NCI-H460 (cell line): ENCODE data around the gene SPINT1. TPM values are rescaled to one million over a fixed set of nuclear protein-coding genes. Genes with fewer than 3 reads are reported as not detected.

Source experiments
- small RNA-seq, 2 experiments: library from RNA; depleted of rRNA; stranded (forward); fragments of <200 nt; gene quantifications; one replicate each; pipeline ENCODE3, GENCODE V24; 2014
- total RNA-seq: library from RNA; depleted of rRNA; stranded (reverse); fragments of >200 nt; shearing (Covaris generic); gene quantifications from 2 replicates; pipeline ENCODE4 v1.2.3, GENCODE V29; 2014; rRNA removed

Gene SPINT1
- total RNA-seq, 1 experiment from 2014 or later, result 1.7 TPM

Small RNAs within 50 kb of the gene (small RNA-seq; reads per million reads assigned to genes)
- 0 reads per million in 2 experiments for gene AC025166.1

Other genes with a start within 250 kb of the SPINT1 start
- gene KNL1, start 249.8 kb upstream of the SPINT1 start, total RNA-seq, result 24.8 and 25.2 TPM in 2 replicates
- 4.3 and 7.1 TPM in 2 replicates for gene RAD51, start 148.9 kb upstream of the SPINT1 start, total RNA-seq
- 15.2 and 19.7 TPM in 2 replicates for gene RMDN3, start 88.8 kb upstream of the SPINT1 start, total RNA-seq
- 7.1 and 8.7 TPM in 2 replicates for gene GCHFR, start 80.0 kb upstream of the SPINT1 start, total RNA-seq
- gene C15orf62, start 74.1 kb upstream of the SPINT1 start, total RNA-seq, result 0.25 and 0.40 TPM in 2 replicates
- 9.6 and 14.6 TPM in 2 replicates for gene ZFYVE19, start 37.0 kb upstream of the SPINT1 start, total RNA-seq
- gene DNAJC17, start 36.6 kb upstream of the SPINT1 start, total RNA-seq, result 27.3 and 27.9 TPM in 2 replicates
- gene PPP1R14D, start 15.3 kb upstream of the SPINT1 start, total RNA-seq, result not detected in 2 replicates
- gene RHOV, start 30.2 kb downstream of the SPINT1 start, total RNA-seq, result 0.14 and 0.57 TPM in 2 replicates
- 10.5 and 11.4 TPM in 2 replicates for gene VPS18, start 50.4 kb downstream of the SPINT1 start, total RNA-seq
- gene DLL4, start 85.3 kb downstream of the SPINT1 start, total RNA-seq, result 0.05 TPM in 1 of 2 replicates, not detected in the other
- 61.1 and 66.9 TPM in 2 replicates for gene CHAC1, start 109.4 kb downstream of the SPINT1 start, total RNA-seq